GM19438 (cell line): ENCODE measurements around the gene IGF1R.

Experiments
- ATAC-seq: cut with Tn5 transposase; IDR thresholded peaks from one replicate; pipeline ENCODE4 v1.9.1; 2021; ENCODE audit warnings: low read depth; ENCODE audit not compliant: unreplicated experiment

Gene IGF1R

DNA sequence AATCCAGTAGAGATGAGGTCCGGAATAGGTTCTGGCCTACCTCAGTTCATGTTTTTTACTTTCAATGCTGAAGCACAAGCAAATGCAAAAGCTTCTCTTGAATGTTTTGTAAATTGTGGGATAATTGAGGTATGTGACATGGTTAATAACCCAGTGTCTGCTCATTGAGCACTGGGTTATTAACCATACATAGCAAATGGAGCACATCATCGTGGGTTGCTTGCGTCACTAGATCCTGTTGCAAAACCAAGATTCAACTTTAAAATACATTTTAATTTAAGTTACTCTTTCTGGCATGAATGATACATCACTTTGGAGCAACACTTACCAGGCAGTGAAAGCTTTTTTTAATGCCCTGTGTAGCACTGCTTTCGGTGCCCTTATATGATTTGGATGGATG, 165.6 kb downstream of the IGF1R start:
- ATAC-seq: no peak

DNA sequence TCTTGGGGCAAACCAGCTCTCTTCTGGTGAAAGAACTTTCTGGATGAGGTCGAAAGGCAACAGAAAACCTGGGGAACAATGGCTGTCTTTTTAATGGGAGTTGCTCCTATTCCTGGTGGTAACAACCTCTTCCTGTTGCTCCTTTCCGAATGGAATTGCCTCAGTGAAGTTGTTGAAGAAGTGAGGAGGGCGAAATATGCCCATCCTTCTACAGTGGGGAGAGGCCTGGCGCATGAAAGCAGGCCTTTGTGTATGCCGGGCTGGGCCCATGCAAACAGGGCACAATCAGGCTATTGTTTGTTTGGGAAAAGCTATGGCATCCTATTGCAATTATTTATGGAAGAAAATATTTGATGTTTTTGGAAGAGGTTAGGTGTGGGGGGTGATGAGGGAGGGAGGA, 166.9 kb downstream of the IGF1R start:
- no peak for ATAC-seq

GRCh38 chr15:98817745-98818144, 169.4 kb downstream of the IGF1R start:
- ATAC-seq: no peak

GRCh38 chr15:98823012-98823458, 174.7 kb downstream of the IGF1R start:
- no peak for ATAC-seq

DNA sequence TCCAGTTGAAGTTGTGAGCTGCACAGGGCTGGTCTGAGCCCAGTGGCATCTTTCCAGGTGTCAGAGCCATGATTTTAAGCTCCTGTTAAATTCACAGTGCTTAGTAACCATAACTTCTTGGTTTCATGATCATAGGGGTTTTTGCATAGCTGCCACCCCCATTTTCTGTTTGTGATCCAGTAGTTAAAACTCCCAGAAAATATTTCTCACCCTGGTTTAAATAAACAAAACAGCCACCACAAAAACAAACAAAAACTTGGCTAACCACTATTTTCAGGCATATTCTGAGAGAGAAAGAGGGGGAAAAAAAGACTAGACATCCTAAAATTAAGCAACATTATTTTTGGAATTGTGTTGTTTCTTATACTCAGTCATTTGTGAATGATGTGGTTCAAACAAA, 175.3 kb downstream of the IGF1R start:
- ATAC-seq: no peak

- no peak for ATAC-seq
Measured at GRCh38 chr15:98824595-98824994, 176.3 kb downstream of the IGF1R start.

- no peak for ATAC-seq
Measured at GRCh38 chr15:98826658-98827057, 178.3 kb downstream of the IGF1R start.

GRCh38 chr15:98827217-98827616, 178.9 kb downstream of the IGF1R start:
- no peak for ATAC-seq

DNA sequence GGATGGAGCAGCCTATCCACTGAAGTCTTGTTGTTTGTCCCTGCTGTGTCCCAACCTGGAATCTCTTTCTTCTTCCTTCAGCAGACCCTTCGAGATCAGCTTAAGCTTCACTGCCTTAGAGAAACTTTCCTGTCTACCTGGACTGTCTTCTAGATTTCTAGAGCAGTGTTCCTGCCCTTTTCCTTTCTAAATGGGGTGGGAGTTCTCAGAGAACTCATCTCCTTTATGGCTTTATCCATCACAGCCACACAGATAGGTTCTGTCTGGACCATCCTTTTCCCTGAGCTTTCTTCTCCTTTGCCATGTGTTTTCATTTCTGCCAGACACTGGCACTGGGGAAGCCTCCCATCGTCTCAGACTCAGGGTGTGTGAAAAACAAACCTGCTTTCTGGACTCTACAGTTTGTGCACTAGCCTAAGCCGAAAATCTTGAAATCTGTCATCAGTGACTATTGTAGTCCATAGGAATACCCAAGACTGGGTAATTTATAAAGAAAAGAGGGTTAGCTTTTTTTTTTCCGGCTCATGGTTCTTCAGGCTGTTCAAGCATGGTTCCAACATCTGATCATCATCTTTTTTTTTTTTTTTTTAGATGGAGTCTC, 181.8 kb downstream of the IGF1R start:
- no peak for ATAC-seq

- no peak for ATAC-seq
Measured at GRCh38 chr15:98834976-98835375, 186.6 kb downstream of the IGF1R start.

DNA sequence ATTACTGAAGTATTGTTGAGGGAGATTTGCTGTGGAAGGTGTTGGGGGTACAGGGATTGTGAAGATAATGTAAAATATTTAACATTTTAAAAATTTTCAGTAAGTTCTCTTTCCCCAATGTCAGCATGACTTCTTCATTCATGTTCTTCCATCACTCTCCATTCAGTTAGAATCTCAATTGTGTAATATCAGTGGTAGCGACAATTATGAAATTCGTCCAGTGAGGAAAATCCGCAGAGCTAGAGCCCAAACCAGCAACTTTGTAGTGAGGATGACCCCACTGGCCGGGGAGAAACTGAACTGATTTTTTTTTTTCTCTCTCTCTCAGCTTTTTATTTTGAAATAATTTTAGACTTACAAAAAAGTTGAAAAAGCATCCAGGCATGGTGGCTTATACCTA, 187.5 kb downstream of the IGF1R start:
- ATAC-seq: no peak

- ATAC-seq: no peak
Measured at GRCh38 chr15:98838387-98839259, 190.3 kb downstream of the IGF1R start.

DNA sequence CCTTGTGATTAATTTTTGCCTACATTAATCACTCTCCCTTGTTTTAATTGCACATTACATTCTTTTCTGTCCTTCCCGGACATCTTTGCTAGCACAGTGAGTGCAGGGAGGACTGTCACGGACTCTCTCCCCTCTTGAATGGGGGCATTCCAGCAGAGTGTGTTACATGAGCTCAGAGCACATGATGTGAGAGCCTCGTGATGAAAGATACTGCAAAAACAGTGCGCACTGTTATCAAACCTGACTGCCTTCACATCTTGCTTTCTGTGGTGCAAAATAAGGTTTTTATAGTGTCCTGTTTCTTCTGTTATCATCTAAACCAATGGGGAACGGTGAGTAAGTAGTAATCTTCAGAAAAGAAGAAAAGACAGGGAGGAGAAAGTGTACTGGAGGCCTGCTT, 191.7 kb downstream of the IGF1R start:
- ATAC-seq: no peak

DNA sequence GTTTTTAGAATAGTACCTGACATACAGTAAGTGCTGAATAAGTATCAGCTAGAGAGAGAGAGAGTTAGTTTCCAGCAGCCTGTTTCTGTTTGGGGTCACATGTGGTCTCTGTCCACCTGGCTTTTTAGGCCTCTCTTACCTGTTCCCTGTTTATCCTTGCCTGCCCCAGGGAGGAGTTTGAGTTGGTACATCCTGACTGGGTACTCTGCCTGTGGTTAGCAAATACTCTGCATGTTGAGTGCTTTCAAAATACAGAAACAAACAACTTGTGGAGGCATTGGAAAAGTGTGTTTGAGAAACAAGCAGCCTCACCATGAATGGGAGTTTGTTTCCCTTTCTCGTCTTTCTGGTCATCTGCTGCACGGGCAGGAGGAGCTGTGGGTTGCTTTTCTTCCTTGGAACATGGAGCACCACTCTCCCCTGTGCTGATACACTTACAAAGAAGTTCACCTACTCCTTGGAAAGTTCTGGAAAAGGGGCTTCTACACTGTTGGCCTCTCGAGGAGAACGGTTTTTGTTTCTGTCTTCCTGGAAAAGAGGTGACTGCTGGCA, 193.2 kb downstream of the IGF1R start:
- no peak for ATAC-seq

DNA sequence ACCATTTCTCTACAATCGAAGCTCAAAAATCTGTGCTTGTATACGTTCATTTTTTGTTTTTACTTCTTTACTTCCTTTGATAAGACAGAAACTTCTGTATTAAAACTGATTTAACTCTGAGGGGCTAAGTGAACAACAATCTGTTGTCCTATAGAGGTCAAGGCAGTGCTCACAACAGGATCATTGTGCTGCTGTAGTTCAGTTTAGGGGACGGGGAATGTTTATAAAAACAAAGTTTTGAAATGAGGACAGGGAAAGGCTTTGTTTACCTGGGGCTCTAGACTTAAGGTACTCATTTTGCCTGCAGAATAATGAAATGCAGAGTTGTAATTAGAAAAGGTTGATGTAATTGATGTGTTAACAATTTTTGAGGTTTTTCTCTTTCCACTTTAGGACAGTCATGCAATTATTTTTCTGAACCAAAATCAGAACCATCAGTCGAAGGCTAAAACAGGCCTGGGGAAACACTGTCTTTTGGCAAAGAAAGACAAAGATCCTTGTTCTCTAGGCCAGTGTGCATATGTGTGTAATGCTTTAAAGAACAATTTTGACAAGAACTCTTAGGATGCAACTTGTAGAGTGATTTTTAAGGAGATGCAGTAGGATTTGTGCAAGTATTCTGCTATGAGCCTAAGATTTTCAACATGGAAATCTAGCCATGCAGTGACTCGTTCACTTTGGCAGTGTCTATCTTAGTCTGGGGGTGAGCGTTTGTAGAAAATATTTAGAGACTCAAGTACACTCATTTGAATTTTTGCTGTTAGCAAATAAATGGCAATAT, 194.0 kb downstream of the IGF1R start:
- ATAC-seq: no peak

DNA sequence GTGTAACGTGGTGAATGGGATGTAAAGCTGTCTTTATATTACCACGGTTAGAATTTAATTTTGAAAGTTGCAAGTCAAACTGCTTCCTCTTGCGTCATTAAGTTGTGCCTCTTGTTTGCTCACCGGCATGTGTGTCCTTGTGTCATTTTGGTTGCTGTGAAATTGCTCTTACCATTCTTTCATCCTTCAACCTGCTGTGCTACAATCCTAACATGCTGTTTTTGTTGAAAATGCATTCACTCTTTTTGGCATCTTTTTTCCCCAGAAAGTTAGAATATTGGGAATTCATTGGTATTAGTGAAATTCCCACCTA, 194.6 kb downstream of the IGF1R start:
- no peak for ATAC-seq

GRCh38 chr15:98843844-98844243, 195.5 kb downstream of the IGF1R start:
- no peak for ATAC-seq

DNA sequence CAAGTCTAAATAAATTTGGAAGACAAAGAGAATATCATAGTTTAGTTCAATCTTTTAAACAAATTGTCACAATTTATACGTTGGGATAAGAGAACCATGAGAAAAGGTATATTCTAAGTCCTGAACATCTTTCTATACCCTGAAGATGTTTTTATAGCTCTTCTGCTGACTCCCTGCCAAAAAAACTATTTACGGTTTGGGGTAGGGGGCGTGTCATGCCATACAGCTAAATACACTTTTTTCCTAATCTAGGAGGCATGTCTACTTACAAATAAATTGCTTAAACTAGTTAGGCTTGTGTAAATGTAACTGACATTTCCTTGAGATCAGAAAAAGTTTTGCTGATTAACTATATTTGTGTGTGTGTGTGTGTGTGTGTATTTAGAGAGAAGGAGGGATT, 195.9 kb downstream of the IGF1R start:
- no peak for ATAC-seq

DNA sequence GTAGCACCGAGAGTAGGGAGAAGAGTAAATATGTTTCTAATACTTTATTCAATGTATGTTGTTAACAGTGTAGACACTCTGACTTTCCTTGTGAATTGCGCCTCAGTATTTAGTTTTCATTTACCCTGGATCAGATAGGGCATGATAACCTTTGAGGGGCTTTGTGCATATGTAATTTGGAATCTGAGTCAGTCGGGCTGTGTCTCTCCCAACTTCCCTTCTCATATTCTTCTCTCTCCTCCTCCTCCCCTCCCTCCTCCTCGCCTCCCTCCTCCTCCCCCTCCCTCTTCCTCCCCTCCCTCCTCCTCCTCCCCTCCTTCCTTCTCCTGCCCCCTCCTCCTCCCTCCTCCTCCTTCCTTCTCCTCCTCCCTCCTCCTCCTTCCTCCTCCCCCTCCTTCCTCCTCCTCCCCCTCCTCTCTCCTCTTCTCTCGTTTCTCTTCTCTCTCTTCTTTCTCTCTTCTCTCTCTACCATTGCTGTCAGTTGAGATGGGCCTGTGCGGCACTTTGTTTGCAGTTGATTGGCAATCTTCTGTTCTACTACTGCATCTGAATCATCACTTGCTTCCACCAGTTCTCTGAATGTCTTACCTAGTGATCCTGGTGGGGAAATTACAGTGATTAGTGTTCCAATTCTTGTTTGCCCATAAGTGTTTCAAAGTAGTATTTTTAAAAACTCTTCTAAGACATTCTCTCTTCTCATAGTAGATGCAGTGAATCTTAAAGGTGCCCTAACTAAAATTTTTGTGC, 197.0 kb downstream of the IGF1R start:
- no peak for ATAC-seq

DNA sequence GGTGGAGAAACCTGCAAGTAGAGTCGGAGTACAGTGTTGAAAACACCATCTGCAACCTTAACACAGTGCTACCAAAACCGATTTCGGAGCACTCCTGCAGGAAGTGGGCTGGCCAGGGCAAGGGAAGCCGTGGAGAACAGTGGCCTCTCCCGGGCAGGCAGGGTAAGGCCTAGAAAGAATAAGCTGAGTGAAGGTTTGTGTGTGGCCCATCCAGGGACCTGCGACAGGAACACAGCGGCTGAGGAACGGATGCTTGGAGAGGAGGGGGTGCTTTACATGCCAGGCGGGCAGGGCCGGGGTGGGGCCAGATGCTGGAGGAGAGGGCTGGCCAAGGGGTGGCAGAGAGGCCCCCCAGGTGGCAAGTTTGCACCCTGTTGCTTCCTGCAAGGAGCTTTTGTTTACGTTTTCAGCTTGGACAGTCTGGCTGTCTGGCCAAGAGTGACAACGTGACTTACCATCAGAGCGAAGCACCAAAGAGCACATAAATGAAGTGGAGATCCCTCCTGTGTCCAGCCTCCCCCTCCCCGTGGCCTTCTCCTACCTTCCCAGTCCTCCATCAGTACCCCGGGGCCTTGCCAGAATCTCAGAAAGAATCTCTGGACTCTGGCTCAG, 202.7 kb downstream of the IGF1R start:
- peak; percentile 51 for ATAC-seq
